IMR-90 (cell line): ENCODE measurements around the gene ZNF467. TPM values are rescaled to one million over a fixed set of nuclear protein-coding genes. Genes with fewer than 3 reads are reported as not detected.

Experiments
- ATAC-seq: fragments of 200-7000 bp; cut with Tn5 transposase; 2 replicates; pipeline ENCODE4 v1.9.1; 2020; ENCODE audit warnings: low read depth, mild to moderate bottlenecking, moderate library complexity
- BruUV-seq: library from RNA; stranded (reverse); fragments of 400-500 nt; replicated peaks from 2 replicates; lab custom pipeline; 2021; lab: Mats Ljungman, UMichigan
- CTCF ChIA-PET: fragments of 300-600 bp; formaldehyde crosslinking; extraction: SDS; loops from one replicate; lab custom pipeline; 2021; ENCODE audit warnings: antibody characterized with exemption; lab: Yijun Ruan, JAX
- POLR2A ChIA-PET: fragments of 300-600 bp; sonication (Branson Sonifier 250); formaldehyde crosslinking; loops from one replicate; lab custom pipeline; 2022; ENCODE audit warnings: antibody characterized with exemption; ENCODE audit not compliant: unreplicated experiment; lab: Charles Lee
- DNase-seq: peaks from one replicate; pipeline ENCODE4 v3.0.0; 2013
- H2AFZ ChIP-seq: replicated peaks from 2 replicates; pipeline ENCODE3; 2013; ENCODE audit warnings: low read length, mild to moderate bottlenecking; ENCODE audit not compliant: poor library complexity
- H2AK5ac ChIP-seq: 2 replicates; pipeline ENCODE4 v1.6.1; 2013; ENCODE audit warnings: low read depth, low read length, inconsistent platforms
- H2AK9ac ChIP-seq: replicated peaks from 2 replicates; pipeline ENCODE3; 2013; ENCODE audit warnings: mild to moderate bottlenecking, low read depth, low read length, moderate library complexity; ENCODE audit not compliant: poor library complexity
- H2BK120ac ChIP-seq: 2 replicates; pipeline ENCODE4 v1.6.1; 2013; ENCODE audit warnings: low read depth, low read length, inconsistent platforms
- H2BK15ac ChIP-seq: 3 replicates; pipeline ENCODE4 v1.6.1; 2013; ENCODE audit warnings: low read depth, low read length, inconsistent platforms
- H2BK20ac ChIP-seq: 2 replicates; pipeline ENCODE4 v1.6.1; 2013; ENCODE audit warnings: low read depth, mild to moderate bottlenecking, inconsistent platforms, low read length, moderate library complexity
- H2BK5ac ChIP-seq: 2 replicates; pipeline ENCODE4 v1.6.1; 2013; ENCODE audit warnings: mild to moderate bottlenecking, low read depth, low read length, inconsistent platforms; ENCODE audit not compliant: poor library complexity, severe bottlenecking
- H3K14ac ChIP-seq: replicated peaks from 2 replicates; pipeline ENCODE4 v1.6.1; 2013; ENCODE audit warnings: low read depth, low read length, inconsistent platforms
- H3K18ac ChIP-seq: 2 replicates; pipeline ENCODE4 v1.6.1; 2013; ENCODE audit warnings: low read depth, low read length, control low read depth
- H3K23ac ChIP-seq: 2 replicates; pipeline ENCODE4 v1.6.1; 2013; ENCODE audit warnings: low read depth, low read length, inconsistent platforms
- H3K27ac ChIP-seq: 2 replicates; pipeline ENCODE4 v1.5.1; 2013; ENCODE audit warnings: mild to moderate bottlenecking, control low read depth, low read length; ENCODE audit not compliant: insufficient read depth
- H3K27me3 ChIP-seq: 2 replicates; pipeline ENCODE4 v1.6.1; 2013; ENCODE audit warnings: low read length; ENCODE audit not compliant: control insufficient read depth, insufficient read depth
- H3K36me3 ChIP-seq: 2 replicates; pipeline ENCODE4 v1.6.1; 2013; ENCODE audit warnings: low read length, mixed read lengths; ENCODE audit not compliant: control insufficient read depth, insufficient read depth
- H3K4ac ChIP-seq: 2 replicates; pipeline ENCODE4 v1.6.1; 2013; ENCODE audit warnings: low read depth, low read length, inconsistent platforms
- H3K4me1 ChIP-seq: 2 replicates; pipeline ENCODE4 v1.6.1; 2013; ENCODE audit warnings: low read length, mixed read lengths; ENCODE audit not compliant: control insufficient read depth, insufficient read depth
- H3K4me2 ChIP-seq: 2 replicates; pipeline ENCODE4 v1.6.1; 2013; ENCODE audit warnings: low read depth, mild to moderate bottlenecking, control low read depth, low read length, moderate library complexity
- H3K4me3 ChIP-seq: 2 replicates; pipeline ENCODE4 v1.5.1; 2013; ENCODE audit warnings: low read depth, mild to moderate bottlenecking, control low read depth, low read length, moderate library complexity; ENCODE audit not compliant: insufficient read depth
- H3K56ac ChIP-seq: 2 replicates; pipeline ENCODE4 v1.6.1; 2013; ENCODE audit warnings: low read length, inconsistent platforms; ENCODE audit not compliant: insufficient read depth; ENCODE audit errors: extremely low read depth
- H3K79me1 ChIP-seq, 2 experiments: 2 replicates each; pipeline ENCODE4 v1.6.1; 2013; ENCODE audit warnings: low read length in 2 of 2, inconsistent platforms in 1 of 2, low read depth in 1 of 2
- H3K9ac ChIP-seq: 2 replicates; pipeline ENCODE4 v1.6.1; 2013; ENCODE audit warnings: low read depth, low read length, control low read depth
- H3K9me1 ChIP-seq: 2 replicates; pipeline ENCODE4 v1.6.1; 2013; ENCODE audit warnings: low read length, inconsistent platforms; ENCODE audit not compliant: insufficient read depth
- H3K9me3 ChIP-seq: 2 replicates; pipeline ENCODE4 v1.6.1; 2013; ENCODE audit warnings: low read length; ENCODE audit not compliant: control insufficient read depth, insufficient read depth
- H4K20me1 ChIP-seq: 2 replicates; pipeline ENCODE4 v1.6.1; 2013; ENCODE audit warnings: low read length, inconsistent platforms; ENCODE audit not compliant: insufficient read depth
- H4K5ac ChIP-seq: 2 replicates; pipeline ENCODE4 v1.6.1; 2013; ENCODE audit warnings: mild to moderate bottlenecking, low read depth, low read length, control low read depth
- H4K8ac ChIP-seq, 2 experiments: 2 replicates each; pipeline ENCODE4 v1.6.1; 2013; ENCODE audit warnings: low read depth in 2 of 2, low read length in 2 of 2, control low read depth in 1 of 2, inconsistent platforms in 1 of 2
- H4K91ac ChIP-seq: 2 replicates; pipeline ENCODE4 v1.6.1; 2013; ENCODE audit warnings: low read depth, low read length, inconsistent platforms; ENCODE audit not compliant: insufficient read depth
- CHD1 ChIP-seq: IDR thresholded peaks from 2 replicates; pipeline ENCODE4 v1.6.1; 2012; ENCODE audit warnings: low read depth, low read length, improper control_type of control experiment
- CTCF ChIP-seq: conservative IDR thresholded peaks from 2 replicates; pipeline ENCODE4 v1.5.1; 2012; ENCODE audit warnings: mild to moderate bottlenecking, low read depth, low read length, improper control_type of control experiment
- ELK1 ChIP-seq: fragments of 150-350 bp; IDR thresholded peaks from 2 replicates; pipeline ENCODE4 v1.6.1; 2016; ENCODE audit warnings: low read depth, mild to moderate bottlenecking, low read length, moderate library complexity, borderline replicate concordance
- MAZ ChIP-seq: IDR thresholded peaks from 2 replicates; pipeline ENCODE4 v1.6.1; 2012; ENCODE audit warnings: low read depth, mild to moderate bottlenecking, low read length, improper control_type of control experiment, moderate library complexity, borderline replicate concordance
- POLR2A ChIP-seq: IDR thresholded peaks from 2 replicates; pipeline ENCODE4 v1.6.1; 2012; ENCODE audit warnings: mild to moderate bottlenecking, low read depth, low read length
- RAD21 ChIP-seq: IDR thresholded peaks from 2 replicates; pipeline ENCODE4 v1.6.1; 2012; ENCODE audit warnings: low read length, improper control_type of control experiment
- USF2 ChIP-seq: fragments of 150-350 bp; IDR thresholded peaks from 2 replicates; pipeline ENCODE4 v1.6.1; 2017; ENCODE audit warnings: mild to moderate bottlenecking, antibody characterized with exemption, low read length, low read depth
- WGBS, 2 experiments: methylation state at CpG; one replicate each; pipeline versions ENCODE4 v1.1.5 to v1.1.7; 2013; ENCODE audit warnings: missing lambda C conversion rate in 2 of 2; ENCODE audit not compliant: insufficient read length in 1 of 2; ENCODE audit errors: extremely low coverage in 2 of 2; 5-methylcytosine and 5-hydroxymethylcytosine counted together
- dilution Hi-C: fragments of 300-500 bp; cut with HindIII; formaldehyde crosslinking; loops from one replicate; pipeline ENCODE4 v1.14.3; 2018; ENCODE audit warnings: low sequenced_read_pairs; ENCODE audit not compliant: unreplicated experiment
- in situ Hi-C: fragments of 300-500 bp; cut with MboI; formaldehyde crosslinking; loops from 3 replicates; pipeline ENCODE4 v1.14.3; 2019; ENCODE audit warnings: low sequenced_read_pairs, inconsistent platforms, mixed read lengths
- intact Hi-C: fragments of 100-400 bp; cut with micrococcal nuclease; formaldehyde crosslinking; loops from 2 replicates; pipeline ENCODE4 v1.10.0; 2022
- polyA plus RNA-seq, 3 experiments: library from polyadenylated mRNA; depleted of rRNA; stranded (reverse); fragments of >200 nt; gene quantifications; 2 replicates each; pipeline ENCODE4 v1.2.3, GENCODE V29; 2012; ENCODE audit warnings: low replicate concordance in 1 of 3
- total RNA-seq: library from RNA; depleted of rRNA; stranded (reverse); fragments of >200 nt; gene quantifications from 2 replicates; pipeline ENCODE4 v1.2.3, GENCODE V29; 2012

ZNF467 gene
- total and polyA plus RNA-seq, 2 of the 4 experiments (the other 2 are of a cell fraction), result 0.67 TPM; not detected in 1

GRCh38 chr7:149721084-149721601 lies 52.2 kb downstream of the ZNF467 start:
- peaks cover 3% of the 10 kb centered on the region; the same call in 1 of the 2 replicates for H3K9me3 ChIP-seq
- no peak overlapping the region for H3K18ac ChIP-seq
- WGBS, 2 experiments, result 88% methylated on average over 12 of the region's 16 CpGs; no CpG with 5 or more reads in 1 of the 2 experiments
- no peak overlapping the region for H3K4me3 ChIP-seq
- no TSS peak for BruUV-seq
- peak overlapping the region; percentile 19 for H2AK9ac ChIP-seq
- DNase-seq (no peak), ATAC-seq (no peak)
- POLR2A ChIA-PET, result interaction anchor here (0.6 kb wide), 1 partner anchor 41 kb away, joined by 3 read pairs; no protein-coding TSS in a partner anchor
- H2AFZ ChIP-seq, result peak overlapping the region; percentile 14
- in situ Hi-C loops, result no loop called here
- no peak overlapping the region for H3K27ac ChIP-seq
- dilution Hi-C loops, result no loop called here
- no peak overlapping the region for H3K4me2 ChIP-seq
- H2BK5ac ChIP-seq, result no peak overlapping the region
- no peaks in the 10 kb centered on the region; the same call in 1 of the 2 replicates for H3K9me1 ChIP-seq
- peaks cover 44% of the 10 kb centered on the region for H3K36me3 ChIP-seq
- H2BK120ac ChIP-seq, result no peak overlapping the region
- TF ChIP-seq ELK1 (no peak), RAD21 (no peak), CTCF (no peak), USF2 (no peak), CHD1 (no peak), POLR2A (no peak), MAZ (no peak)
- no peak overlapping the region for H2BK20ac ChIP-seq
- H3K79me1 ChIP-seq, result peaks cover 3 to 21% of the 10 kb centered on the region in 2 experiments; a peak in 2 of 4 replicates
- H3K56ac ChIP-seq, result no peak overlapping the region
- H4K8ac ChIP-seq, result no peak overlapping the region
- no peak overlapping the region for H3K23ac ChIP-seq
- H3K9ac ChIP-seq, result no peak overlapping the region
- CTCF ChIA-PET, result no interaction called here
- H3K4ac ChIP-seq, result no peak overlapping the region
- no peaks in the 10 kb centered on the region for H3K27me3 ChIP-seq
- intact Hi-C loops, result no loop called here
- peaks cover 2% of the 10 kb centered on the region; the same call in 1 of the 2 replicates for H3K4me1 ChIP-seq
- H2AK5ac ChIP-seq, result no peak overlapping the region
- H4K5ac ChIP-seq, result no peak overlapping the region
- H4K91ac ChIP-seq, result no peak overlapping the region
- no peak overlapping the region for H2BK15ac ChIP-seq
- H3K14ac ChIP-seq, result no peak overlapping the region
- no peaks in the 10 kb centered on the region for H4K20me1 ChIP-seq
